GM10266 (cell line): Measurements from ENCODE around the gene MAPKAP1.

Experiments used
- DNase-seq: peaks from one replicate; pipeline ENCODE4 v3.0.0; 2012; ENCODE audit errors: extremely low spot score
- TF ChIP-seq, protein P1 (sequence below): IDR thresholded peaks from 2 replicates; pipeline ENCODE4 v1.5.1; 2012; ENCODE audit warnings: mild to moderate bottlenecking, low read depth; ENCODE audit not compliant: control insufficient read depth, insufficient read depth; ENCODE audit errors: missing control alignments

The MAPKAP1 gene

DNA sequence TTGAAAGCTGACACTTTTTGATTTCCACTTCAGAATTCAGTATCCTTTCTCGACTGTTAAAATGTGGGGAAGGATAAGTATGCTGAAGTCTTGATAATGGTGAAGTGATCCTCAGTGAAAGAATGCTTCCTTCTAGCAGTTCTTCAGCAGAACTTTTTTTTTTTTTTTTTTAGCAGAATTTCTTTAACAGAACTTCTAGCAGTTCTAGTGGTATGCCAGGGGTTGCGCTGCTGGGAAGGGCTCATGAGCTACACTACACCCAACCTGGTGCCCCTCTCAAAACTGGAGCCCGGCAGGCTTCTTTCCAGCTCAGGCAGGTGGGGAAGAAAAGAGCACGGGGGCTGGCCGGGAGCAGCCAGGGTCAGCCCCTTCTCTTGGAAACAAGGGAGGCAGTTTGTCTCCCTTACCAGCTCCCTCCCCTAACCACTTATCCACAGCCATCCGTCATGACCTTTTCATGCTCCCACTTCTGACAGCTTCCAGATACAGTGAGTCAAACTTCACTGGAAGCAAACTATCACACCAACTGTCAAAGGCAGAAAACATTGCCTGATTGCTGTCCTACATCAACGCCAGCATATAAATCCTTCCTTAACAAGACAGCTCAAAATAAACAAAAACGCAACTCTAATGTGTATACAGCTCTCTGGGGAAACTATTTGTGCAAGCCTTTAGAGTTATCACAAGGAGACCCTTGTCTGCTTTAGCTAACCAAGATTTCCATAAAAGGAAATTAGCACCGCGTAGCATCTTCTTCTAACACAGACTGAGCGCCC is 233.9 kb downstream of the MAPKAP1 start:
- TF ChIP-seq, protein P1, sequence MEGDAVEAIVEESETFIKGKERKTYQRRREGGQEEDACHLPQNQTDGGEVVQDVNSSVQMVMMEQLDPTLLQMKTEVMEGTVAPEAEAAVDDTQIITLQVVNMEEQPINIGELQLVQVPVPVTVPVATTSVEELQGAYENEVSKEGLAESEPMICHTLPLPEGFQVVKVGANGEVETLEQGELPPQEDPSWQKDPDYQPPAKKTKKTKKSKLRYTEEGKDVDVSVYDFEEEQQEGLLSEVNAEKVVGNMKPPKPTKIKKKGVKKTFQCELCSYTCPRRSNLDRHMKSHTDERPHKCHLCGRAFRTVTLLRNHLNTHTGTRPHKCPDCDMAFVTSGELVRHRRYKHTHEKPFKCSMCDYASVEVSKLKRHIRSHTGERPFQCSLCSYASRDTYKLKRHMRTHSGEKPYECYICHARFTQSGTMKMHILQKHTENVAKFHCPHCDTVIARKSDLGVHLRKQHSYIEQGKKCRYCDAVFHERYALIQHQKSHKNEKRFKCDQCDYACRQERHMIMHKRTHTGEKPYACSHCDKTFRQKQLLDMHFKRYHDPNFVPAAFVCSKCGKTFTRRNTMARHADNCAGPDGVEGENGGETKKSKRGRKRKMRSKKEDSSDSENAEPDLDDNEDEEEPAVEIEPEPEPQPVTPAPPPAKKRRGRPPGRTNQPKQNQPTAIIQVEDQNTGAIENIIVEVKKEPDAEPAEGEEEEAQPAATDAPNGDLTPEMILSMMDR: no peak
- DNase-seq: no peak

DNA sequence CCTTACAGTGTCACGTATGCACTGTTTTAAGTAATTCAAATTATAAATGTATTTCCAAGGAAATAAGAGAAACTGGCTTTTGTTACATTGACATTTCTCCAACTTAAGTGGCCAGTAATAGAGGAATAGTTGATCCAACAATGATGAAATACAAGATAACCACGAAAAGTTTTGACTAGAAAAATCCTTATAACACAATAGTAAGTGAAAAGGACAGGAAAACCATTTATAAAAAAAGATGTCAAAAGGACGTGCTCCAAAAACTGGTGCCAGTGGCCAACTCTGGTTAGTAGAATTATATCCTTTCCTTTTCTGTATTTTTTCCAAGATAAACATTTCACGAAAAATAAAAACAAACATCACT is 234.5 kb downstream of the MAPKAP1 start:
- TF ChIP-seq, protein P1: no peak
- DNase-seq: no peak

DNA sequence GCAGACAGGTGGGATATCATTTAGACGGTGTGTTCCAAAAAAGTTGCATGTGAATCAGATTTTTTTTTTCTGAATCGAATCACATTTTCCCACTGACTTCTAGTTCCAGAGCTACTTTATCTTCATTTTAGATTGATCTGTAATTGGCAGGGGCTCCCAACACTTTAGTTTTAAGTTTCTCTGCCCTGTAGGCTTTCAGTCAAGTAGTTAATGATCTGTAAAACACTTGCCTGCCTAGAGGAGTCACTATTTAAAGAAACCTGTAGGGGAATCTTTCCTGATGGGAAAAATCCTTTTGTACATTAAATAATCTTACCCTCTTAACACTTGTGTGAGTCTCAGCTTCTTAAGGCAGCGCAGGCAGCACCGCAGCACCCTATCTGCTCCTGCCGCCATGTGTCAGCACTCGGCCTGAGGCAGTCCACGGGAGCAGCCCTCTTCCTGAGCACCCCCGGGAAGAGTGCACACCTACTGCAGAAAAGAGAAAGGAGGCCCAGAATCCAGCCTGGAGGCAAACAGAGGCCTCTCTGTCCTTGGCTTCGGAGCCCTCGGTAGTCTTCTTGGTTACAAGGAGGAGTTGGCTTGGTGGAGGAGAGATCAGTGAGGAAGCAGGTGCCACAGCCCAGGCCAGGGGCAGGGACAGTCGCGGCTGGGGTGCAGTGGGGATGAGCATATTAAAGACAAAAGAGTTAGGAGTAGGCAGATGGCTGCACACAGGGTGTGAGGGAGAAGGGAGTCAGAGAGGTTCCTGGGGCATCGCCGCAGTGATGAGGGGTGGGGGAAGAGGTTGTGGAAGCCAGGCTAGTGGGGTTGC is 236.0 kb downstream of the MAPKAP1 start:
- TF ChIP-seq, protein P1: no peak
- DNase-seq: no peak

DNA sequence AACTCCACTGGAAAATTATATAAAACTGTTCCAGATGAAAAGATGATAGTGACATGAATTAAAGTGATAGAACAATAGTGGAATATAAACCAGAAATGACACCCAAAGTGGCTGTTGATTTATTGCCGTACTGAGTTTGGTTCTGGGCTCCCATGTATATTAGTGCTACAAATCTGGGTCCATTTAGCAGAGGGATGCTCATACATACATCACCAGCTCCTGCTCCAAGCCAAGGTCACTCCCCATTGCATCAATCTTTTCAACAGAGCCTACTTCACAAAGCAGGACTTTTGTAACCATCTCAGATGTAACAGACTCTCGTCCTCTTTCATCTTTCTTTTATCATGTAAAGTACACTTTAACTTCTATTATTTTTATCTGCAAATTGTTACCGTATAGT is 236.8 kb downstream of the MAPKAP1 start:
- TF ChIP-seq, protein P1: no peak
- DNase-seq: no peak

DNA sequence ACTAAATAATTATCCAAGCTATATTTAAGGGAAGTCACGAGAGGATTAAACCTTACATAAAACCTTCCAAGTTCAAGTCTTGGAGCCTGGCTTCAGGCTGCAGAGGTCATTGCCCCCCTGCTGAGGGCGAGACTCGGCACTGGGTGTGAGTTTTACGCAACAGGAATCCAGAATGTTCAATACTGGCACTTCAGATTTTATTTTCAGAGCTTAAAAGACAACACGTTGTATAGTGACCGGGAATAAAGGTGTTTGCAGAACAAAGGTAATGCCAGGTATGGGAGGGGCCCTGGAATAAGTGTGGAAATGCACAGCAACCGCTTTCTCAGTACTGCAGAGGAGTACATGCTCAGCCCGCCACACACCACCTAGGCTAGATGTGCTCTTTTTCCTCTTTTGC is 238.4 kb downstream of the MAPKAP1 start:
- no peak for DNase-seq
- TF ChIP-seq, protein P1: no peak

DNA sequence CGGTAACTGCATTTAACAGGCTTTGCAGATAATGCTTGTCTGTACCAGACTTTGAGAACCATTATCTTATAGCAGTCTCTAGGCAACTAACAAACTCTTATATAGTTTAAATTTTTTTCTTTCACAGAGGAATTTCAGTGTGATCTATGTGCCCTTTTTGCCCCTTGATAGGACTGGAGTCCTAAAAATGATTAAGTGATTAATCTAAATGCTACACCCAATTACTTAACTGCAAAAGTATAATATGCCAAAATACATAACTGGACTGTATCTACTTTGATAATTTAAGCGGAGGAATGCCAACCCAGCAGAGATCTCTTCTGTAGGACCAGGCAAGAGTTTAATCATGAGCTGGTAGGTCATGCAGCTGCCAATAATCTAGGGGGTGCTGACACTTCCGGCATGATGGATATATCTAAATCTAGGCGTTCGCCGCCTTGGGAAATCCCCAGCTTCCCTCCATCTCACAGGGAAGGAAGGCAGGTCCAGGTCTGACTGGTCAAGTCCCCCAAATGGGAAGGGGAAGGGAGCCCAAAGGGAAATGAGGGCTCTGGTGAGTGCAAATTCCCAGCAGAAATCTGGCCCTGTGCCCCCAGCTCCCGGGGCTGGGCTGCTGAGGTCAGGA is 239.8 kb downstream of the MAPKAP1 start:
- DNase-seq: no peak
- TF ChIP-seq, protein P1: no peak
